ENCODE measurements around the gene DYNC2H1.

GRCh38 chr11:103297900-103298299, 188.7 kb downstream of the DYNC2H1 start:
- no peak for TF ChIP-seq REPIN1 (tag by site-specific recombination; IDR thresholded peaks at IDR 0.05; ENCODE audit: low read depth)
- no peak for TF ChIP-seq ZNF558 (tag by site-specific recombination; IDR thresholded peaks at IDR 0.05)
- no peak for TF ChIP-seq CTCF (tag by site-specific recombination; IDR thresholded peaks at IDR 0.05)
- no peak for TF ChIP-seq ZNF530 (tag by site-specific recombination; IDR thresholded peaks at IDR 0.05; ENCODE audit: low read depth)
- TF ChIP-seq ZNF140 (tag by site-specific recombination; IDR thresholded peaks at IDR 0.05): no peak
- TF ChIP-seq PBX3 (CRISPR knock-in tag; IDR thresholded peaks at IDR 0.05): no peak
- TF ChIP-seq ZNF239 (tag by site-specific recombination; IDR thresholded peaks at IDR 0.05): no peak
- TF ChIP-seq ZNF2 (tag by site-specific recombination; IDR thresholded peaks at IDR 0.05): no peak
- TF ChIP-seq GLIS1 (tag by site-specific recombination; IDR thresholded peaks at IDR 0.05): no peak
- no peak for TF ChIP-seq ZBTB26 (tag by site-specific recombination; optimal IDR thresholded peaks at IDR 0.05)
